Measurements from ENCODE around the gene CADM4.
A peak's percentile ranks its signal among the peaks of the same experiment; 100 is the strongest.

CADM4 gene

GRCh38 chr19:43631491-43631890 is 8.2 kb downstream of the CADM4 start:
- no peak for DNase-seq

GRCh38 chr19:43628646-43629326 is 10.9 kb downstream of the CADM4 start:
- DNase-seq, result no peak

DNA sequence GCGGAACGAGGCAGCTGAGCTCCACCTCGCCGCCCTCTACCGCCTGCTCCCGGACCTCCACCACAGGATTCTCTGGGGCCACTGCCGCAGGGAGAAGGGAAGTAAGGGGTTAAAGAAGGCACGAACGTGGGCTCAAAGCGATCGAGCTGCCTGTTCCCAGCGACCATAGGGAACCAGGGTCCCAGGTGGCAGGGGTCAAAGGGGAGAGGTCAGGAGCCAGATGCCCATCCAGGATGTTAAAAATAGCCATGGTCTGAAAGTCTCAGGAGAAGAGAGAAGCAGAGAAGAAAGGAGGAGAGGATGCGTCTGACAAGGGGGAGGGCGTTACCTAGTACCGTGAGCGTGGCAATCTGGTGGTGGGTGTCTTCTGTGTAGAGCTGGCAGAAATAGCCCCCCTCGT is 12.8 kb downstream of the CADM4 start:
- no peak for DNase-seq

GRCh38 chr19:43625918-43626579 is 13.6 kb downstream of the CADM4 start:
- DNase-seq, result no peak

- no peak for DNase-seq
Observed at GRCh38 chr19:43624933-43625332, 14.7 kb downstream of the CADM4 start.

- no peak for DNase-seq
Observed at GRCh38 chr19:43623889-43624670, 15.6 kb downstream of the CADM4 start.

DNA sequence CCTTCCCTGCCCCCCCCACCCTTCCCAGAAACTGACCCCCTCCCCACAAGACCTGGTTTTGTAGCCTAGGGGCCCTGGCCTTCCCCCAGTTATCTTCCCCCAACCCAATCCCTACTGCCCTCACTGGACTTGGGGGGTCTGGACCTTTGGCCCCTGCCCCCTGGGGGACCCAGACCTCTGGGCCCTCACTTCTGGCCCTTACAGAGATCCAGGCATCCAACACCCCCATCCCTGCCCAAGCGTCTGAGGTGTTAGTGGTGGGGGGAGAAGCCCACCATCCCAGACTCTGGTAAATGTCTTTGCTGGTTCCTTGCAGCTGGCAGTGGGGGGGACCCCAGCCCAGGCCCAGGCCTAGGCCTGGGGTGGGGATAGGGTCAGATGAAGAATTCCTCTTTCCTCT is 16.7 kb downstream of the CADM4 start:
- no peak for DNase-seq

DNA sequence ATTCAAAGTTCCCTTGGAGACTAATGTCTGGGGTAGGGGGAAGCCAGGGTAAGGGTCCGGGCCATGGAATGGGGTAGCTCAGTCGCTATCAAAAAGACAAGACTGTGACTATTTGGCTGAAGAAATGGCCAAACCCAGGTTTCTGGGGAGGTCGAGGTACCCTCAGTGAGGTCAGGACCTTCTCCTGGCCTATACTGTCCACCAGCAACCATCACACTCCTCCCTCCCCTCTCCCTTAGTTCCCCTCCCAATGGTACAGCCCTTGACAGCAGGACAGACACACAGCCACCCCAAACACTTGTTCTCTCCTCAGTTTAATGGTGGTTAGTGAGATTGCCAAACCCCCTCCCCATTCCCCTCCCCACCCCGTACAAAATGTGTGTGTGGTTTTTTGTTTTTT is 17.6 kb downstream of the CADM4 start:
- DNase-seq, result no peak

DNA sequence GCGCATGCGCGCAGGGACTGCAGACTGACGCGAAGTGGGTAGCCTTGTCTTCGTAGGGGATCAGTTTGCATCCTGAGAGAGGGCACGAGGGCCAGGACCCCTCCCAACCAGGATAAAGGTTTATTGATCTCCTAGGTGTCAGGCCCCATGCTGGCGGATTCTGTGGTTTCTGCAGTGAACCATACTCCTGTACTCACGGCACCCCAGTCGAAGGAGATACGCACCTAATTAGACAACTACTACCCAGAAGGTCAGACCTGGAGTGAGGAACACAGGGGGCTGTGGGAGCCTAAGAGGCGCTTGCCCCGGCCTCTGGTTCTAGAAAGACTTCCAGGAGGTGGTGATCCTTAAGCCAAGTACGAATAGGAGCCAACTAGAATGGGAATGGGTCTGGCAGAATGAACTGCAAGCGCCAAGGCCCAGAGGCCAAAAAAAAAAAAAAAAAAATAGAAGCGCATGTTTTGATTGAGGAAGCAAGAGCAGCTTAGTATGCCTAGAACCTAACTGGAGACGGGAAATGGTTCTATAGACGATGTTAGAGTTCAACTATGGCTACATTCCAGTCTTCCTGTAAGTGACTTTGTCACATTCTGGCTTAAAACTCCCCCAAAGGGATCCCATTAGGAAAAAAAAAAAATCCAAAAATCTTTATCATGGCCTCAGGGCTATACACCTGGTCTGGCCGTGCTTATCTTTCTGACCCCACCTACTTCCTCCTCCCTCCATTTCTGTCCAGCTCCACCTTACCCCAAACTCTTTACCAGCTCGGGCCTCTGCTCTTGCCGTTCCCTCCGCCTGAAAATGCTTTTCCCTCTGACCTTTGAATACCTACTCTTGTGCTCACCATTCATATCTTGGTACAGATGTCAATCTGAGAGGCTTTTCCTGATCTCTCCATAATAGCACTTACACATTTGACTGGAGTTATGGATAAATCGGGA is 19.3 kb downstream of the CADM4 start:
- DNase-seq, result no peak

- DNase-seq, result peak; percentile 96
Observed at GRCh38 chr19:43619262-43620060, 20.2 kb downstream of the CADM4 start, which contains the start of gene ZNF428. Gene ZNF428, minus strand, starts transcription at chr19:43619629. Its CDS starts 5,325 bp downstream, at chr19:43614304.

DNA sequence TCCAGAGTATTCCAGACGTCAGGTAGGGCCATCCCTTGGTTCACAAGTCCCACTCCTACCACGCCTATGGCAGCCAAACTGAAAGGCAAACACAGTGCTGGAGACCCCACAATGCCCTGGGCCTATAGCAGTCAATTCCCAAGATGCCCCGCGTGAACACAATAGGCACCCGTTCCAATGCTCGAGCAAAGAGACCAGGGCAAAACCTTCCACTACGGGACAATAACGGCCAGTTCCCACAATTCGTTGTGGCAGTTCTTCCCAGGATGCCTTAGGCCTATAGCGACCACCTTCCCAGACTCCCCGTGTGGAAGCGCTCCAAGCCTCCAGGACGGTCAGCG is 20.8 kb downstream of the CADM4 start:
- DNase-seq, result no peak

DNA sequence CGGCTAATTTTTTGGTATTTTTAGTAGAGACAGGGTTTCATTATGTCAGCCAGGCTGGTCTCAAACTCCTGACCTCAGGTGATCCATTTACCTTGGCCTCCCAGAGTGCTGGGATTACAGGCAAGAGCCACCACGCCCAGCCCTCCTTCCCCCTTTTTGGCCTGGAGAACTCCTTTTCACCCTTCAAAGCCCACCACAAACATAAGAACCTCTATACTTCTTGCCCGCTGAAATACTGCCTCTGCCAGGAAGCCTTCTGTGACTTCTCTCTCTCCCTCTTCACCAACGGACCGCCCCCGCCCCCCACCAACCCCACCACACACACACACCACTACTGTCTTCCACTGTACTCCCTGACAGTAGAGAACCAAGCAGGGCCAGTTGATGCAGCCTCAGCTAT is 22.7 kb downstream of the CADM4 start:
- DNase-seq, result no peak

- no peak for DNase-seq
Observed at GRCh38 chr19:43616306-43616705, 23.3 kb downstream of the CADM4 start.

DNA sequence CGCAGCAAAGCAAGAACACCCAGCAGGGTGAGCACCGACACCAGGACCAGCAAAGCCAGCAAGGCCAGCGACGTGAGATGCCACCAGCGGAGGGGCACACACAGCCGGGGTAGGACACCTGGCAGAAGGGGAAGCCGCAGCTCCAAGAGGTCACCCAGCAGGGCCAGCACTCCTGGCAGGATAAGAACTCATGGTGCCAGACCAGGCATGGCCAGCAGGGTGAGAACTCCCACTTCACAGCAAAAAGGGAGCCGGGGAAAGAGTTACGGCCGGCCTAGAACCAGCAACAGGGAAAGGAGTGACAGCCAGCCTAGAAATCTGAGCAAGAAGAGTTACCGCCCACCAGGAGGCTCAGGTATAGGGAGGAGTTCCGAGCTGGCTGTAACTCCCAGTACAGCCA is 27.3 kb downstream of the CADM4 start:
- no peak for DNase-seq

- DNase-seq, result no peak
Observed at GRCh38 chr19:43611788-43612187, 27.9 kb downstream of the CADM4 start, which contains the start of gene SRRM5. Gene SRRM5, plus strand, starts transcription at chr19:43612088. Its CDS starts 34 bp downstream, at chr19:43612122.

- no peak for DNase-seq
Observed at GRCh38 chr19:43610493-43610892, 29.2 kb downstream of the CADM4 start.

DNA sequence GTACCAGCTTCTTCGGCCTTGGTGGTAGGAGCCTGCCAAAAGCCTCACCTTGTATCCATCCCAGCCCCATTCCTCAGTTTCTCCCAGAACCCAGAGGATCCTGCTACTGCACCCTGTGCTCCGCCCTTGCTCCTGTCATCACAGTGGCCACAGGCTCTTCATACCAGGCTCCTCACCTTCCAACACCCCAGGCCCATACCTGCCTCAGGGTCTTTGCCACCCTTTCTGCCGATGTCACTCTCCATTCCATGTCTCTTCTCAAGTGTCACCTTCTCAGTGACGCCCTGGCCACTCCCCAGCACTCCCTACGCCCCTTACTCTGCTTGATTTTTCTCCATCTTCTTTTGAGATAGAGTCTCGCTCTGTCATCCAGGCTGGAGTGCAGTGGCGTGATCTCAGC is 29.8 kb downstream of the CADM4 start:
- no peak for DNase-seq

GRCh38 chr19:43607238-43608205 is 32.1 kb downstream of the CADM4 start:
- DNase-seq, result no peak

DNA sequence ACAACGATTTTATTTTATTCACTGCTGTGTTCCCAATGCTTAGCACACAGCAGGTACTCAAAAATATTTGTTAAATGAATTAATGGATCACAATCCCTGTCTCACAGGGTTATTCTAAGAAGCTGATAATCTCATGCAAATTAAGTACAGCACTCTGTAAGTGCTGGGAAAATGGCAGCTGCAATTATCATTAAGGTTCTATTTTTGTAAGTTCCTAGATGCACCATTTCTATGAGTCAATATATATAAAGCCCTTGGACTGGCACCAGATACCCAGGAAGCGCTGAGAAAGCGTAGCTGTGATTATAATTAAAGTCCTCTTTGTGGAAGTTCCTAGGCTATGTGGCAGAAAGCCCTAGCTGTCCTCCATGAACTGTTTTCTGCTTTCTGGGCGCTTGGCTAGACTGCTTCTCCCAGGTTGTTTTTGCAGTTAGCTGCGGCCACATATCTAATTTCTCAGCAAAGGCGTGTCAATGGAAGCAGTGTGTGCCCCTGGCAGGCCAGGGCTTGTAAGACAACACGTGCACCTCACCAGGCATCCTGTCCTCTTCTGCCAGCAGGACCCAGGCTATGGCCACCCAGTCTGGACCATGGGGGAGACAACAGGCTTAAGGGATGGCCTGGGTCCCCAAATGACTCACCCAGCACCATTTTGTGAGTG is 33.0 kb downstream of the CADM4 start:
- DNase-seq, result no peak

All from NCI-H1048 (cell line).